ENCODE measurements around the gene SMIM5.

Gene SMIM5

GRCh38 chr17:75647921-75648320 is 14.7 kb downstream of the SMIM5 start:
- H3K4me3 ChIP-seq (ENCODE audit: low read depth, low read length) = no peak overlapping the region
- TF ChIP-seq CTCF (IDR thresholded peaks at IDR 0.05; ENCODE audit: low read depth, low read length, missing control alignments) = no peak
- in situ Hi-C loops (cut with HindIII; ENCODE audit: low sequenced_read_pairs) = no loop called here
- DNase-seq (ENCODE audit: low read depth) = no peak

- DNase-seq (ENCODE audit: low read depth) = no peak
- H3K4me3 ChIP-seq (ENCODE audit: low read depth, low read length) = no peak overlapping the region
- in situ Hi-C loops (cut with HindIII; ENCODE audit: low sequenced_read_pairs) = no loop called here
- no peak for TF ChIP-seq CTCF (IDR thresholded peaks at IDR 0.05; ENCODE audit: low read depth, low read length, missing control alignments)
Observed at GRCh38 chr17:75649687-75650086, 16.5 kb downstream of the SMIM5 start.

GRCh38 chr17:75650874-75651273 is 17.6 kb downstream of the SMIM5 start:
- DNase-seq (ENCODE audit: low read depth) = no peak
- in situ Hi-C loops (cut with HindIII; ENCODE audit: low sequenced_read_pairs) = no loop called here
- no peak for TF ChIP-seq CTCF (IDR thresholded peaks at IDR 0.05; ENCODE audit: low read depth, low read length, missing control alignments)
- H3K4me3 ChIP-seq (ENCODE audit: low read depth, low read length) = no peak overlapping the region

- H3K4me3 ChIP-seq (ENCODE audit: low read depth, low read length) = no peak overlapping the region
- DNase-seq (ENCODE audit: low read depth) = no peak
- in situ Hi-C loops (cut with HindIII; ENCODE audit: low sequenced_read_pairs) = no loop called here
- no peak for TF ChIP-seq CTCF (IDR thresholded peaks at IDR 0.05; ENCODE audit: low read depth, low read length, missing control alignments)
Observed at GRCh38 chr17:75652341-75652740, 19.1 kb downstream of the SMIM5 start.

GRCh38 chr17:75652934-75653549 is 19.8 kb downstream of the SMIM5 start:
- DNase-seq (ENCODE audit: low read depth) = peak; percentile 16
- H3K4me3 ChIP-seq (ENCODE audit: low read depth, low read length) = no peak overlapping the region
- in situ Hi-C loops (cut with HindIII; ENCODE audit: low sequenced_read_pairs) = no loop called here
- TF ChIP-seq CTCF (IDR thresholded peaks at IDR 0.05; ENCODE audit: low read depth, low read length, missing control alignments) = peak; percentile 96

- H3K4me3 ChIP-seq (ENCODE audit: low read depth, low read length) = no peak overlapping the region
- no peak for DNase-seq (ENCODE audit: low read depth)
- no peak for TF ChIP-seq CTCF (IDR thresholded peaks at IDR 0.05; ENCODE audit: low read depth, low read length, missing control alignments)
- in situ Hi-C loops (cut with HindIII; ENCODE audit: low sequenced_read_pairs) = no loop called here
Observed at GRCh38 chr17:75654176-75654575, 20.9 kb downstream of the SMIM5 start.

All from astrocyte of the cerebellum (primary cell).